Neuronal stem cell (in vitro differentiated cells): ENCODE data around the gene ESPNL.

ENCODE experiments used
- DNase-seq: peaks from one replicate; pipeline ENCODE4 v3.0.0-alpha.2; 2013; ENCODE audit warnings: low spot score
- H2AFZ ChIP-seq: one replicate; pipeline ENCODE4 v1.6.1; 2013; ENCODE audit warnings: mild to moderate bottlenecking, low read length, inconsistent platforms
- H2AK5ac ChIP-seq: 2 replicates; pipeline ENCODE4 v1.6.1; 2013; ENCODE audit warnings: low read depth, mild to moderate bottlenecking, inconsistent platforms, low read length, moderate library complexity, mixed read lengths
- H2BK120ac ChIP-seq: 2 replicates; pipeline ENCODE4 v1.6.1; 2013; ENCODE audit warnings: low read depth, mild to moderate bottlenecking, inconsistent platforms, low read length, moderate library complexity, mixed read lengths
- H2BK12ac ChIP-seq: one replicate; pipeline ENCODE4 v1.6.1; 2013; ENCODE audit warnings: low read length, inconsistent platforms
- H2BK15ac ChIP-seq: 2 replicates; pipeline ENCODE4 v1.6.1; 2013; ENCODE audit warnings: mild to moderate bottlenecking, low read length, inconsistent platforms, mixed read lengths
- H2BK5ac ChIP-seq: one replicate; pipeline ENCODE4 v1.6.1; 2013; ENCODE audit warnings: inconsistent platforms, mild to moderate bottlenecking, low read length, moderate library complexity
- H3K14ac ChIP-seq: one replicate; pipeline ENCODE4 v1.6.1; 2013; ENCODE audit warnings: low read length, inconsistent platforms
- H3K18ac ChIP-seq: 2 replicates; pipeline ENCODE4 v1.6.1; 2013; ENCODE audit warnings: low read length, inconsistent platforms
- H3K23ac ChIP-seq: 2 replicates; pipeline ENCODE4 v1.6.1; 2013; ENCODE audit warnings: low read depth, mild to moderate bottlenecking, mixed read lengths, low read length, inconsistent platforms; ENCODE audit not compliant: poor library complexity
- H3K27ac ChIP-seq: replicated peaks from 3 replicates; pipeline ENCODE4 v1.5.1; 2013; ENCODE audit warnings: low read length, inconsistent platforms
- H3K27me3 ChIP-seq, 3 experiments: 2 replicates each; pipeline ENCODE4 v1.6.1; 2013; ENCODE audit warnings: low read length in 3 of 3, mild to moderate bottlenecking in 2 of 3, inconsistent platforms in 1 of 3, low read depth in 1 of 3, mixed read lengths in 1 of 3, moderate library complexity in 1 of 3; ENCODE audit not compliant: control insufficient read depth in 3 of 3, insufficient read depth in 3 of 3
- H3K36me3 ChIP-seq, 2 donors: replicated peaks in 1 of 2; 2 replicates each; pipeline ENCODE4 v1.6.1; 2013; ENCODE audit warnings: low read length in 2 of 2; ENCODE audit not compliant: control insufficient read depth in 2 of 2, insufficient read depth in 2 of 2
- H3K4ac ChIP-seq: 2 replicates; pipeline ENCODE4 v1.6.1; 2013; ENCODE audit warnings: inconsistent platforms, mild to moderate bottlenecking, low read length, moderate library complexity
- H3K4me1 ChIP-seq, 2 donors: 1 replicate in 1 of 2; 2 replicates in 1 of 2; pipeline ENCODE4 v1.6.1; 2013; ENCODE audit warnings: low read length in 2 of 2, low read depth in 1 of 2; ENCODE audit not compliant: control insufficient read depth in 2 of 2, insufficient read depth in 1 of 2
- H3K4me2 ChIP-seq: one replicate; pipeline ENCODE4 v1.6.1; 2013; ENCODE audit warnings: mild to moderate bottlenecking, low read length, inconsistent platforms; ENCODE audit not compliant: insufficient read depth, poor library complexity, severe bottlenecking
- H3K4me3 ChIP-seq, 2 donors: 2 replicates each; pipeline ENCODE4 v1.5.1; 2013; ENCODE audit warnings: low read length in 2 of 2, mild to moderate bottlenecking in 2 of 2, inconsistent platforms in 1 of 2, moderate library complexity in 1 of 2
- H3K79me1 ChIP-seq: one replicate; pipeline ENCODE4 v1.6.1; 2013; ENCODE audit warnings: low read depth, mild to moderate bottlenecking, inconsistent platforms, low read length, moderate library complexity
- H3K9ac ChIP-seq: one replicate; pipeline ENCODE4 v1.6.1; 2013; ENCODE audit warnings: mild to moderate bottlenecking, low read depth, low read length, inconsistent platforms; ENCODE audit not compliant: poor library complexity
- H3K9me3 ChIP-seq, 2 donors: replicated peaks in 1 of 2; 2 replicates each; pipeline versions ENCODE3 to v1.6.1; 2013; ENCODE audit warnings: low read length in 2 of 2, mild to moderate bottlenecking in 2 of 2, inconsistent platforms in 1 of 2, low read depth in 1 of 2, mixed read lengths in 1 of 2, moderate library complexity in 1 of 2; ENCODE audit not compliant: control insufficient read depth in 2 of 2, insufficient read depth in 1 of 2
- H4K8ac ChIP-seq: one replicate; pipeline ENCODE4 v1.6.1; 2013; ENCODE audit warnings: low read depth, mild to moderate bottlenecking, inconsistent platforms, low read length, moderate library complexity
- H4K91ac ChIP-seq: one replicate; pipeline ENCODE4 v1.6.1; 2013; ENCODE audit warnings: low read length, low read depth, mild to moderate bottlenecking, inconsistent platforms; ENCODE audit not compliant: poor library complexity
- WGBS, 2 donors: extraction: QIAGEN DNeasy Blood & Tissue Kit; methylation state at CpG; one replicate each; pipeline ENCODE4 v1.1.7; 2013; ENCODE audit warnings: missing lambda C conversion rate in 2 of 2, mixed read lengths in 1 of 2; ENCODE audit not compliant: insufficient read length in 2 of 2, insufficient replicate concordance in 1 of 2; ENCODE audit errors: extremely low coverage in 2 of 2; 5-methylcytosine and 5-hydroxymethylcytosine counted together

The ESPNL gene

DNA sequence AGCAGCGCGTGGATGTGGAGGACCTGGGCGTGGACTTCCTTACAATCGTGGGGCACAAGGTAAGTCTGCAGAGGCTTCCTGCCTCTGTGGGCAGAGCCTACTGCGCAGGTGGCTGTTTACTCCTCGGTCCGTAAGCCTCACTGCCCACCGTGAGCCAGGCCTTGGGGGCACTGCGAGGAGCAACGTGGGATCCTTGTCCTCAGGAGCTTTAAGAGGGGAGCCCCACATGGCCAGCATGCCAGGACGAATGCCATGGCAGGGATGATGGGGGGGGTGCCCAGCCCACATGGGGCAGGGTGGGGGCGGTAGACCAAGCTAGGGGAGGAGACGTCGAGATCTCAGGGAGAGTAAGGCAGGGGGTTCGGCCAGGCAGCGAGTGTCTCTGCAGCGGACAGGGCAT lies 18.0 kb upstream of the ESPNL start:
- Histone ChIP-seq H3K79me1 (no peaks in the 10 kb centered on the region), H3K14ac (no peak overlapping the region), H3K23ac (no peak overlapping the region), H2AK5ac (no peak overlapping the region), H3K27ac (no peak overlapping the region), H3K4me3 (peak overlapping the region in 1 of 2 donors; percentile 63), H3K27me3 (no peaks in the 10 kb centered on the region), H3K36me3 (peaks cover 25 to 84% of the 10 kb centered on the region in 2 donors), H2BK15ac (no peak overlapping the region), H3K9ac (no peak overlapping the region), H3K4me1 (no peaks in the 10 kb centered on the region), H2BK5ac (no peak overlapping the region), H3K4me2 (no peak overlapping the region), H3K4ac (no peak overlapping the region), H2BK120ac (no peak overlapping the region), H3K18ac (no peak overlapping the region), H2BK12ac (no peak overlapping the region), H3K9me3 (peaks cover 0 to 7% of the 10 kb centered on the region in 2 donors), H2AFZ (no peak overlapping the region), H4K8ac (no peak overlapping the region), H4K91ac (no peak overlapping the region)
- DNase-seq, result no peak
- WGBS, 2 donors, result no CpG with 5 or more reads among the region's 17 CpGs

DNA sequence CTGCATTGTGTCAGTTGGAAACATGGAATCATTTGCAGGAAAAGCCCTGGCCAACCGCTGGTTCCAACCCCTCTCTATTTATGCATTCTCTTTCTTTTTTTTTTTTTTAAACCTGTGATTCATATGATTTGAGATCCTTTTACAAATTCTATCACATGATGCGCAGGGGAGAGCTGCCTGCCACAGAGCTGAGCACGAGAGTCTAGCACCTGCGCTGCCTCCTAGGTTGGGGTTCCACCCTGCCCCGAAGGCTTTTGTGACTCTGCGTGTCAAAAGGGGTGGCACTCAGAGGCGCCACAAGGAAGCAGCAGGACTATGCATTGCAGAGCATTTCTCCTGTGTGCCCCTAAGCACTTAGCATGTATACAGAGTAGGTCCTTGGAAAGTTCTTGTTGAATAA lies 17.3 kb upstream of the ESPNL start:
- Histone ChIP-seq H3K9ac (no peak overlapping the region), H2BK12ac (no peak overlapping the region), H4K91ac (no peak overlapping the region), H3K36me3 (peaks cover 23 to 77% of the 10 kb centered on the region in 2 donors), H2BK120ac (no peak overlapping the region), H3K14ac (no peak overlapping the region), H2BK15ac (no peak overlapping the region), H4K8ac (no peak overlapping the region), H2BK5ac (no peak overlapping the region), H3K23ac (no peak overlapping the region), H2AFZ (no peak overlapping the region), H3K27me3 (no peaks in the 10 kb centered on the region), H3K79me1 (no peaks in the 10 kb centered on the region), H2AK5ac (no peak overlapping the region), H3K4me1 (no peaks in the 10 kb centered on the region), H3K4me3 (no peak overlapping the region), H3K4ac (no peak overlapping the region), H3K9me3 (peaks cover 0 to 4% of the 10 kb centered on the region in 2 donors), H3K4me2 (no peak overlapping the region), H3K27ac (no peak overlapping the region), H3K18ac (no peak overlapping the region)
- no peak for DNase-seq
- no CpG with 5 or more reads among the region's 7 CpGs for WGBS, 2 donors

- no CpG with 5 or more reads among the region's 5 CpGs for WGBS, 2 donors
- H3K14ac ChIP-seq, result no peak overlapping the region
- no peak overlapping the region for H4K8ac ChIP-seq
- H3K79me1 ChIP-seq, result no peaks in the 10 kb centered on the region
- no peak overlapping the region for H2AFZ ChIP-seq
- no peak overlapping the region for H4K91ac ChIP-seq
- no peak overlapping the region for H2AK5ac ChIP-seq
- no peak overlapping the region for H2BK12ac ChIP-seq
- H2BK5ac ChIP-seq, result no peak overlapping the region
- no peaks in the 10 kb centered on the region for H3K4me1 ChIP-seq
- no peak overlapping the region for H3K4me3 ChIP-seq
- no peak for DNase-seq
- H3K18ac ChIP-seq, result no peak overlapping the region
- H3K36me3 ChIP-seq, result peaks cover 25 to 71% of the 10 kb centered on the region in 2 donors
- no peak overlapping the region for H3K4me2 ChIP-seq
- no peak overlapping the region for H3K9ac ChIP-seq
- H3K27ac ChIP-seq, result no peak overlapping the region
- no peak overlapping the region for H3K4ac ChIP-seq
- peaks cover 0 to 4% of the 10 kb centered on the region in 2 donors for H3K9me3 ChIP-seq
- no peak overlapping the region for H2BK15ac ChIP-seq
- H3K23ac ChIP-seq, result no peak overlapping the region
- no peak overlapping the region for H2BK120ac ChIP-seq
- H3K27me3 ChIP-seq, result no peaks in the 10 kb centered on the region
Observed at GRCh38 chr2:238083919-238084318, 16.2 kb upstream of the ESPNL start.

DNA sequence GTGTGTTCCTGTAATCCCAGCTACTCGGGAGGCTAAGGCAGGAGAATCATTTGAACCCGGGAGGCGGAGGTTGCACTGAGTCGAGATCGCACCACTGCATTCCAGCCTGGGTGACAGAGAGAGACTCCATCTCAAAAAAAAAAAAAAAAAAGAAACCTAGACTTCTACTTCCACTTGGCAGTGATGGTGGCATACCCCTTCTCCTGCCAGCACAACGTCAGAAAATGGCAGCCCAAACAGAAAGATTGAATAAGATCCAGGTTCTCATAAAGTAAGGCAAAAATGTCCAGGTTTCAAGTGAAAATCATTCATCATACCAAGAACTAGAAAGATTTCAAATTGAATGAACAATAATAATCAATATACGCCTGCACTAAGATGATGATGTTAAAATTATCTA lies 15.4 kb upstream of the ESPNL start:
- no peak overlapping the region for H2AK5ac ChIP-seq
- no peaks in the 10 kb centered on the region for H3K79me1 ChIP-seq
- H3K4me2 ChIP-seq, result no peak overlapping the region
- no peak overlapping the region for H2AFZ ChIP-seq
- H2BK15ac ChIP-seq, result no peak overlapping the region
- whole genome bisulfite sequencing, 2 donors, result no CpG with 5 or more reads among the region's 7 CpGs
- H4K8ac ChIP-seq, result no peak overlapping the region
- no peak overlapping the region for H2BK120ac ChIP-seq
- no peak overlapping the region for H4K91ac ChIP-seq
- no peak overlapping the region for H2BK12ac ChIP-seq
- no peak overlapping the region for H3K18ac ChIP-seq
- H3K4me1 ChIP-seq, result no peaks in the 10 kb centered on the region
- no peak overlapping the region for H3K9ac ChIP-seq
- no peak overlapping the region for H3K4ac ChIP-seq
- no peak overlapping the region for H3K4me3 ChIP-seq
- no peak overlapping the region for H3K23ac ChIP-seq
- peaks cover 0 to 3% of the 10 kb centered on the region in 2 donors for H3K9me3 ChIP-seq
- H3K14ac ChIP-seq, result no peak overlapping the region
- H3K27me3 ChIP-seq, result no peaks in the 10 kb centered on the region
- peaks cover 25 to 62% of the 10 kb centered on the region in 2 donors for H3K36me3 ChIP-seq
- no peak overlapping the region for H3K27ac ChIP-seq
- no peak overlapping the region for H2BK5ac ChIP-seq
- no peak for DNase-seq
